Breast epithelium (tissue), 3 donors: ENCODE data around the gene CTCF.
A peak's percentile ranks its signal among the peaks of the same experiment; 100 is the strongest.

ENCODE experiments used
- CTCF ChIP-seq, 3 donors: fragments of 450-650 bp; IDR thresholded peaks; one replicate each; pipeline ENCODE4 v1.5.1; 2016 to 2017; ENCODE audit warnings: antibody characterized with exemption in 3 of 3, mild to moderate bottlenecking in 3 of 3, moderate library complexity in 3 of 3
- POLR2A ChIP-seq: fragments of 450-650 bp; IDR thresholded peaks from one replicate; pipeline ENCODE4 v1.6.1; 2016; ENCODE audit warnings: antibody characterized with exemption, mild to moderate bottlenecking, moderate library complexity

GRCh38 chr16:67672739-67673662 is 110.7 kb downstream of the CTCF start:
- TF ChIP-seq CTCF (IDR thresholded peaks at IDR 0.05) (peak; percentile 63 to 75 (median 71)), POLR2A (no peak)
